Upper lobe of left lung (tissue), 4 donors: ENCODE measurements around the gene BAIAP2L2.

Experiments used
- EP300 ChIP-seq, 4 donors: sonication (generic); formaldehyde crosslinking; IDR thresholded peaks; one replicate each; pipeline ENCODE4 v1.5.1; 2017; ENCODE audit warnings: antibody characterized with exemption in 4 of 4, control low read depth in 2 of 4
- TF ChIP-seq, protein P1 (sequence below), 6 experiments: fragments of 450-650 bp in 4 of 6; fragments of 200-600 bp in 2 of 6; sonication (generic) in 2 of 6; IDR thresholded peaks; one replicate each; pipeline ENCODE4 v1.5.1; 2016 to 2019; ENCODE audit warnings: antibody characterized with exemption in 6 of 6

GRCh38 chr22:38138961-38139360, 28.5 kb upstream of the BAIAP2L2 start:
- TF ChIP-seq EP300 (IDR thresholded peaks at IDR 0.05): no peak
- TF ChIP-seq, protein P1, sequence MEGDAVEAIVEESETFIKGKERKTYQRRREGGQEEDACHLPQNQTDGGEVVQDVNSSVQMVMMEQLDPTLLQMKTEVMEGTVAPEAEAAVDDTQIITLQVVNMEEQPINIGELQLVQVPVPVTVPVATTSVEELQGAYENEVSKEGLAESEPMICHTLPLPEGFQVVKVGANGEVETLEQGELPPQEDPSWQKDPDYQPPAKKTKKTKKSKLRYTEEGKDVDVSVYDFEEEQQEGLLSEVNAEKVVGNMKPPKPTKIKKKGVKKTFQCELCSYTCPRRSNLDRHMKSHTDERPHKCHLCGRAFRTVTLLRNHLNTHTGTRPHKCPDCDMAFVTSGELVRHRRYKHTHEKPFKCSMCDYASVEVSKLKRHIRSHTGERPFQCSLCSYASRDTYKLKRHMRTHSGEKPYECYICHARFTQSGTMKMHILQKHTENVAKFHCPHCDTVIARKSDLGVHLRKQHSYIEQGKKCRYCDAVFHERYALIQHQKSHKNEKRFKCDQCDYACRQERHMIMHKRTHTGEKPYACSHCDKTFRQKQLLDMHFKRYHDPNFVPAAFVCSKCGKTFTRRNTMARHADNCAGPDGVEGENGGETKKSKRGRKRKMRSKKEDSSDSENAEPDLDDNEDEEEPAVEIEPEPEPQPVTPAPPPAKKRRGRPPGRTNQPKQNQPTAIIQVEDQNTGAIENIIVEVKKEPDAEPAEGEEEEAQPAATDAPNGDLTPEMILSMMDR (IDR thresholded peaks at IDR 0.05): no peak
